Keratinocyte (primary cell): ENCODE measurements around the gene CD180. TPM values are rescaled to one million over a fixed set of nuclear protein-coding genes. Genes with fewer than 3 reads are reported as not detected.

ENCODE experiments used
- DNase-seq: peaks from one replicate; pipeline ENCODE4 v3.0.0-alpha.2; 2011; ENCODE audit warnings: low read depth, missing footprints, low spot score
- FAIRE-seq: peaks from 2 replicates; lab custom pipeline; 2011; peaks lifted over from hg19 to GRCh38; lab: Jason Lieb, UNC
- H2AFZ ChIP-seq: 2 replicates; pipeline ENCODE4 v1.6.0; 2012; ENCODE audit warnings: low read length, control low read depth, inconsistent platforms; ENCODE audit not compliant: control insufficient read depth
- H3K27ac ChIP-seq: 2 replicates; pipeline ENCODE4 v1.5.1; 2011; ENCODE audit warnings: low read length; ENCODE audit not compliant: control insufficient read depth, insufficient read depth
- H3K27me3 ChIP-seq: 3 replicates; pipeline ENCODE4 v1.6.0; 2011; ENCODE audit warnings: low read length; ENCODE audit not compliant: control insufficient read depth, insufficient read depth; ENCODE audit errors: extremely low read depth
- H3K36me3 ChIP-seq, 2 experiments: 2 replicates in 1 of 2; 3 replicates in 1 of 2; pipeline ENCODE4 v1.5.1; 2011; ENCODE audit warnings: low read length in 2 of 2, mild to moderate bottlenecking in 1 of 2; ENCODE audit not compliant: control insufficient read depth in 2 of 2, insufficient read depth in 2 of 2; ENCODE audit errors: extremely low read depth in 1 of 2
- H3K4me1 ChIP-seq: 3 replicates; pipeline ENCODE4 v1.5.1; 2011; ENCODE audit warnings: low read length; ENCODE audit not compliant: control insufficient read depth, insufficient read depth; ENCODE audit errors: extremely low read depth
- H3K4me2 ChIP-seq: 3 replicates; pipeline ENCODE4 v1.6.0; 2011; ENCODE audit warnings: low read depth, low read length; ENCODE audit not compliant: control insufficient read depth, insufficient read depth; ENCODE audit errors: extremely low read depth
- H3K4me3 ChIP-seq, 3 experiments: fragments of 200-600 bp in 1 of 3; sonication (generic) in 1 of 3; 2 replicates in 2 of 3; 3 replicates in 1 of 3; pipeline ENCODE4 v1.5.1; 2011 to 2016; ENCODE audit warnings: low read length in 3 of 3, mild to moderate bottlenecking in 3 of 3, control low read depth in 2 of 3, inconsistent platforms in 1 of 3, low read depth in 1 of 3, mixed read lengths in 1 of 3, mixed run types in 1 of 3, moderate library complexity in 1 of 3; ENCODE audit not compliant: control insufficient read depth in 2 of 3, insufficient read depth in 2 of 3; ENCODE audit errors: extremely low read depth in 1 of 3
- H3K79me2 ChIP-seq: 2 replicates; pipeline ENCODE4 v1.6.0; 2012; ENCODE audit warnings: low read length; ENCODE audit not compliant: control insufficient read depth, insufficient read depth
- H3K9ac ChIP-seq: 3 replicates; pipeline ENCODE4 v1.6.0; 2011; ENCODE audit warnings: low read length; ENCODE audit not compliant: control insufficient read depth, insufficient read depth; ENCODE audit errors: extremely low read depth
- H3K9me1 ChIP-seq: 3 replicates; pipeline ENCODE4 v1.6.0; 2011; ENCODE audit warnings: low read length; ENCODE audit not compliant: control insufficient read depth, insufficient read depth; ENCODE audit errors: extremely low read depth
- H3K9me3 ChIP-seq: 2 replicates; pipeline ENCODE4 v1.5.1; 2012; ENCODE audit warnings: low read depth, low read length; ENCODE audit not compliant: control insufficient read depth
- H4K20me1 ChIP-seq: 3 replicates; pipeline ENCODE4 v1.6.0; 2011; ENCODE audit warnings: low read length; ENCODE audit not compliant: control insufficient read depth, insufficient read depth; ENCODE audit errors: extremely low read depth
- CTCF ChIP-seq, 3 experiments: IDR thresholded peaks in 1 of 3; conservative IDR thresholded peaks in 1 of 3; optimal IDR thresholded peaks in 1 of 3; 2 replicates in 2 of 3; 3 replicates in 1 of 3; pipeline versions ENCODE3 to v1.5.1; 2011; ENCODE audit warnings: low read length in 3 of 3, mild to moderate bottlenecking in 3 of 3, moderate library complexity in 2 of 3, control low read depth in 1 of 3, inconsistent platforms in 1 of 3; ENCODE audit not compliant: insufficient read depth in 2 of 3; ENCODE audit errors: extremely low read depth in 1 of 3
- EZH2 ChIP-seq: IDR thresholded peaks from one replicate; pipeline ENCODE4 v1.6.1; 2012; ENCODE audit warnings: inconsistent platforms, mild to moderate bottlenecking, low read length, moderate library complexity
- dilution Hi-C: fragments of 300-500 bp; cut with MboI; formaldehyde crosslinking; loops from one replicate; pipeline ENCODE4 v1.7.0; 2020; ENCODE audit warnings: low sequenced_read_pairs; ENCODE audit not compliant: extremely low pct_ligation_motif_present
- polyA plus RNA-seq, 5 experiments: library from polyadenylated mRNA; depleted of rRNA in 3 of 5; stranded (reverse) in 3 of 5; stranded (forward) in 1 of 5; unstranded in 1 of 5; fragments of >200 nt; gene quantifications; 1 replicate in 1 of 5; 2 replicates in 3 of 5; 3 replicates in 1 of 5; pipeline versions ENCODE4 v1.2.1 to v1.2.3, GENCODE V29; 2011 to 2012; ENCODE audit warnings: missing spikeins in 2 of 5, low read depth in 1 of 5, low replicate concordance in 1 of 5

CD180 gene
- polyA plus RNA-seq, 1 donor (not counting 4 experiments of a cell fraction or from before 2014, with no cell fraction given), result not detected

- H3K36me3 ChIP-seq, result peaks cover 11 to 21% of the 10 kb centered on the region in 2 experiments
- no peaks in the 10 kb centered on the region for H3K27me3 ChIP-seq
- no peak overlapping the region for H3K4me3 ChIP-seq
- FAIRE-seq (no peak), DNase-seq (no peak)
- H3K27ac ChIP-seq, result no peak overlapping the region
- H3K4me1 ChIP-seq, result no peaks in the 10 kb centered on the region
- H3K4me2 ChIP-seq, result no peak overlapping the region
- H2AFZ ChIP-seq, result no peak overlapping the region
- H3K9me1 ChIP-seq, result no peaks in the 10 kb centered on the region
- H4K20me1 ChIP-seq, result no peaks in the 10 kb centered on the region
- H3K9ac ChIP-seq, result no peak overlapping the region
- no peaks in the 10 kb centered on the region for H3K79me2 ChIP-seq
- dilution Hi-C loops, result no loop called here
- TF ChIP-seq EZH2 (no peak), CTCF (optimal IDR thresholded peaks at IDR 0.05 in 1 of 3, IDR thresholded peaks at IDR 0.05 in 1 of 3, conservative IDR thresholded peaks at IDR 0.05 in 1 of 3; ENCODE audit: extremely low read depth in 1 of 3, insufficient read depth in 2 of 3, low read length in 3 of 3) (no peak)
- no peaks in the 10 kb centered on the region for H3K9me3 ChIP-seq
Measured at GRCh38 chr5:67129768-67130167, 66.8 kb downstream of the CD180 start.
